HG03571 (cell line): ENCODE measurements around the gene FAM72A.
"Not testable (repeated sequence)": the region's sequence is repeated elsewhere in the genome, so short reads cannot be mapped to it uniquely, and the experiment has no call there.

Experiments
- ATAC-seq: cut with Tn5 transposase; IDR thresholded peaks from one replicate; pipeline ENCODE4 v1.9.1; 2021; ENCODE audit not compliant: unreplicated experiment

FAM72A gene

DNA sequence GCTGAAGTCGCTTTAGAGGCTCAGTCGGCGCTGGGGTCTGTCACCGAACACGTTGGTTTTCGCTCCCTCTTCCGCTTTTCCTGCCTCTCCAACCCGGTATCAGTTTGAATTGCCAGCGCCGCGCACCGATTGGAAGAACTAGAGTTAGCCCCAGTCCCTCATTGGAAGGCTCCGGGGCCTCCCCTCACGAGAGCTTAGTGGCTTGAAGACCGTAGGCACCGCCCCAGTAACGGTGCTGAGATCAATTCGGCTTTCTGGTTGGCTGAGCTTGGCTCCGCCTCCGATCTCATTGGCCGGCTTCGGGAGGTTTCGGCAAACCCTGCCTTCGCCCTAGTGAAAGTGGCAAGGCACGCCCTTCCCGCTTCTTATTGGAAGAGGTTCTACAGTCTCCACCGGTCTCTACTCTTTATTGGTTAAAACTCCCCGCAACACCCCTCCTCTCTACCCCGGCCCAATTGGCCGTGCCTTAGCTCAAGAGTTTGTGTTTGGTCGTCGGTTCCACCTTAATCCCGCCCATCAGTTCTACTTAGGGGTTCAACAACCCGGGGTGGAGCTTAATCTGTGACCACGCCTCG is at the start of gene FAM72A:
TSS of gene FAM72A (minus strand) at position 51 of the 575 bp plus-strand sequence. CDS start 814 bp downstream, outside the sequence.
- ATAC-seq = peak; percentile 86

DNA sequence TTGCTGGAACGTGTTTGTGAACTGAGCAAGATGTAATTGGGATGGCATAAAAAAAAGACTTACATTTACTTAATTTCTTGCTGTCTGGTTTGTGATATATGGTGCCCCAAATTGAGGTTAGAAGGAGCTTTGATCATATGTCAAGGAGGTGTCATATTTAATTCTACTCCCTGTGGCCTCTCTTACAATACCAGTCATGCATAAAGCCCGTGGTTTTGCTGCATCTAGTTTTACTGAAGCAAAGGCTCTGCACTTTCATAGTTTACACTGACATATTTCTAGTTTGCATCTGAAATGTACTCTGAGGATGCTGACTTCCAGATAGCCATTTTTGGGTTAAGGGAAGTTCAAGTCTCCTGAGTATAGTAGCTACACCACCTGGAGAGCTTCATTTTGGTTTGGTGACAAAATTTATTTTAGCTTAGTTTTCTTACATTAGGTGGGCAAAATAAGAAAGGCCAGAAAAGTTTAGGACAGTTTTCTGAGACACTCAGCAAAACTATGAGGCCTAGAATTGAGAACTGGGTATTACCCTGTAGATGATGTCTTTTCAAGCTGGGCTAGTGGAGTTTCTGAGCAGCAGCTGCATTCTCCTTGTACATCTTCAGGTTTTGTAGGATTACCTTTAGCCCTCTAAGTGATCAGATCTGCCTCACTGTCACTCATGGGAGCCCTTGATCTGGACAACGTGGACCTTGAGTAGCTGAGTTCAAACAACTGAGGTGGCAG is 48.5 kb upstream of the FAM72A start:
- not testable (repeated sequence) for ATAC-seq

DNA sequence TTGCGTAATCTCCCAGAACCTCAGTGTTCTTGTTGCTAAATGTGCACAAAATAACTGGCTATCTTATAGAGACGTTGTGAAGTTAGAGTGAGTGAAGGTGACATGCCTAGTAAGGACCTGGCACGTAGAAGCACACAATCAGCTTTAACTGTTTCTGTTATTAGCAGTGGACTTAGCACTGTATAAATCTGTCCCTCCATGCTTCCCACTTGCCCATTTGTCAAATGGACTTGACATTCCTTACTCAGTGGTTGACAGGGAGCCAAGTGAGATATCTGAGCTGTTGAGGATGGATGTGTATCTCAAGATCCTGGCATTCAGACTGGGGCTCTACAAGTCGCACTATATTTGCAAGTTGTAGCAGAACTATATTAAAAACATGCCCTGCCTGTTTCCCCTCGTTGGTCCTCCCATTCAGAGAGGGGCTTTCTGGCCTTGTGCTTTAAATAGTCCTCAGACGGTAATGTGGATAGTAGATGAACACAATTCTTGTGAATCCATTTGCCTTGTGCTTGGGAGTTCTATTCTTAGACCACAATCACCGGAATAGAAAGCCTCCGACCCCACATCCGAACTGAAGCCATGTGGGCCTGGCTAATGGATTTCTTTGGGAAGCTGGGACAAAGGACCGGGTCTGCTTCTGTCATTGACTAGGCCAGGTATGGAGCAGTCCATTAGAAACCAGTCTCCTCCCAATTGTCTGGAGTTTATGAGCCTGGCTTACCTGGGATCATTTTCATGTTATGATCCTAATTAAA is 43.7 kb upstream of the FAM72A start:
- not testable (repeated sequence) for ATAC-seq

DNA sequence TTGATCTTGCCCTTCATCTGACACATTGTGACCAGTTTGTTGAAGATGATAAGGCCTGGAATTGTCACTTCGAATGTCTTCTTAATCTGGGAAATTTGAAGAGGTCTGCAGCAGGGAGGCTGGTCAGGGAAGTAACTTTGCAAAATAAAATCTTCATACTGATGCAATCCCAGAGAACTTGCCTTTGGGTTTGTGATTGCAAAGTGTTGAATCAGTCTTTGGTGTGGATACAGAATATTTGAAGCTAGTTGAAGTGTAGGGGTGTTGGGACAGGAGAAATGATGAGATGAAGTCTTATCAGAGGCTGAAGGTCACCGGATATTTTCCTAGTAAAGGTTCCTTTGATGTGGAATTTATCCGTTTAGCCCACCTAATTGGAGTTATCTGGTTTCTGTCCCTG is 42.8 kb upstream of the FAM72A start:
- not testable (repeated sequence) for ATAC-seq

DNA sequence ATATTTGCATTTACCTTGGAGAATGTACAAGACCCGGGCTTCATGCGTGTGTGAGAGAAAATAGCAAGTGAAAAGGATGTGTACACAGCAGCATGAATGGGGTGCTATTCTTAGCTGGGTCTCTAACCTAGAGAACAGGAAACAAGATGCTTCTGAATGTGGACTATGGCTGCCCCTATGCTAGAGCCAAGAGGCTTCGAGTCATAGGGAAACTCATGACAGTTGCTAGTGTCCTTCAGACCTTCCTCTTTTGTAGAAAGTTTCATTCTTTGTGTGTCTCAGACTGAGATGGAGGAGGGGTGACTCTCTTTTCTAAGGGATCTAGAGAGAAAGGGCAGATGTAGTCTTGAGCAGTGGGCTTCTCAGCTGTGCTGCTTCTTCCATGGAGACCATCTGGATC is 40.7 kb upstream of the FAM72A start:
- peak; percentile 98 for ATAC-seq

DNA sequence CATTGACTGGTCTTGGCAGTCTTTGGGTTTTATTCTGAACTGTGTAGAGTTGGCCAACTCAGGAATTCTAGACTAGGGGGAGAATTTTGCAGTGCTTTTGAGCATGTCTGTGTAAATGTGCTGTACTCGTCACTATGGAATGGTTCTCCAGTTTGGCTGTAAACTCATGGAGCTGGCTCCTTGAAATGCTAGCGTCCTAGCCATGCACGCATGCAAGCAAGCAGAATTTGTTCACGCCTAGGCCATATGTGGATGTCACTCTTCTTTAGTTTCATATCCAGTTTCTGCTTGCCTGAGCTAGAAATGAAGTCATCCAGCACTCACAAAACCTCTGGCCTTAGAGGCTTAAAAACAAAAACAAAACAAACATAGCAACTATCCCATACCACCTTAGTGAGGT is 37.6 kb upstream of the FAM72A start:
- ATAC-seq = not testable (repeated sequence)

DNA sequence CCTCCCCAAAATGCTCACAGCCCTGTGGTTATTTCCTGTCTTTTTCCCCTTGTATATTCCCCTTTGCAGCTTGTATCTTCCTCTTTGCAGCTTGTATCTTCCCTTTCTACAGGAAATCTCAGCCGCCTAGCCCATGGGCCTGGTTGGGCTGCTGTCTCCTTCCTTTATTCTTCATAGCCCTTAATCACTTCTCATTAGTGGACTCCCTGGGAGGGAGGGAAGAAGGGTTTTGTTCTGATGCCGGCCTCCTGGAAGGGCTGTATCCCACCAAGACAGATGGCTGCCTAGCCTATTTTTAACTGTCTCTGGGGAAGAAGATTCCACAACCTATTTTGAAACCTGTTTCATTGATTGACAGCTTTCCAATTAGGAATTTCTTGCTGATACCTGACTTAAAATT is 32.6 kb upstream of the FAM72A start:
- ATAC-seq = not testable (repeated sequence)

DNA sequence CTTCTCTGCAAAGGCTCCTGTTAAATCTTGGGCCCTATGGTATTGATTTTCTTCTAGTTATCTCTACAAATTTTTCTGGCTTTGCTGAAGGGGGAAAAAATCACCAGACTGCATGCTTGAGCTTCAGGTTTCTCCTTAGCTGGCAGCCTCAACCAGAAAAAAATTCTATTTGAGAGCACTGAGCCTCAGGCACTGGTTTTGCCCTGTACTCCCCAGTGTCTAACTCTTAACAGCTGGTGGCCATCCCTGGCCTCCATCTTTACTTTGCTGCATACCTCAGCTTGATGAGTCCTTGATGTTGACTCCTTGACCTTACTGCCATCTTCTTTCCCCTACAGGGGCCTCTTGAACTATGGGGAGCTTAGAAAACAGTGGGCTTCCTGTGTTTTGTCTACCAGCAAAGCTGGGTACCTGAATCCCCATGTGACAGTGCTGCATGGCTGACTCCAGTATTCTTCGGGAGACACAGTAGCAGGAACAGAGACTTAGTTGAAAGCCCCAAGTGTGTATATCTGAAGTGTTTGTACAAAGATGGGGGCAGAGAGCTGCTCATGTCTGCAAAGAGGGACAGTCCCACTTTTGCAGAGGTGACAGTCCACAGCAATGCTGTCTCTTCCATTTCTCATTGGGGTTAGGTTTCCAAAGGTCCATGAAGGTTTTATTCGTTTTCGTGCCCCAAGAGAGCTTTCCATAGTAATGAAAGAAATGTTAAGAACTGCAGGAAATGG is 31.7 kb upstream of the FAM72A start:
- ATAC-seq = not testable (repeated sequence)

DNA sequence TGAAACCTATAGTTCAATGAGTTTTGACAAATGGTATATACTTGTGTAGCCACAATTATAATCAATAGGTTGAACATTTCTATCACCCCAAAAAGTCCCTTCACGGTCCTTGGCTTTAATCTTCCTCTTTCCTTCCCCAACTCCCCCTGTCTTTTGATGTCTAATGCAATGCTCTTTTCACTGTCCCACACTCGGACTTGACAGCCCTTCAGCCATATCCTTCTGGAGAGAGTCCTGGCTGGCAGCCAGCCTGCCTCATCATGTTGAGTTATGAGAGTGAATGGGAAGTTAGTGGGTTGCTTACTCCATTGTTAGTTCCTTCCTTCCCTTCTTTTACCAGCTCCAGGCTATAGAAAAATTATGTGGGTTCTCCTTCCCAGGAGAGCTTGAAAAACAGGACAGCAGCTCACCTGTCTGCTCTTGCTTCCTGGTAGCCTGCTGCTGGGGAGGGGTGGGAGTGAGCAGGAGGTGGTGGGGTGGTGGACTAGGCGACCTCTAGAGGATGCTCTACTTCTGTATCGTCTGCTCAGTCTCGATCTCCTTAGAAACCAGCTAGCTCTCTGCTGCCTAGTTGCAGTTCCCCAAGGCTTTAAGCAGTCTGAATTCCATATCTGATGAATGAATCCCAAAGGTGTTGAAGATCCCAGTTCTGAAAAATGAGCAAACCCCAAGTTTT is 30.5 kb upstream of the FAM72A start:
- ATAC-seq = not testable (repeated sequence)

DNA sequence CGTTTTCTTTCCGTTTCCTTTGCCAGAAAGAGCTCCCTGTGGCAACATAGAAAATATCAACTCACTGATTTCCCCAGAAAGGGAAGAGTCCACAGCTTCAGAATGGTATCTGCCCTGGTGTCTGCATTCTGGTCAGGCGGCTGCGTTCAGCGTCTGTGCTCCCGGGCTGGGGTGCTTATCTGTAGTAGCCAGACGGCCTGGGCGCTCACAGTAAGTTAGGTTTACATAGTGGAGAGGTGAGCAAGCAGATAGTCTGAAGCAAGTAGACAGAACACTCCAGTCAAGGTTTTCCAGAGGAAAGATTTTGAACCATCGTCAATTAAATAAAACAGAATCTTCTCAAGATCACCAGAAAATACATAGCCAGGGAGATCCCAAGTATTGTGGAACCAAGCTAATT is 29.4 kb upstream of the FAM72A start:
- ATAC-seq = not testable (repeated sequence)

DNA sequence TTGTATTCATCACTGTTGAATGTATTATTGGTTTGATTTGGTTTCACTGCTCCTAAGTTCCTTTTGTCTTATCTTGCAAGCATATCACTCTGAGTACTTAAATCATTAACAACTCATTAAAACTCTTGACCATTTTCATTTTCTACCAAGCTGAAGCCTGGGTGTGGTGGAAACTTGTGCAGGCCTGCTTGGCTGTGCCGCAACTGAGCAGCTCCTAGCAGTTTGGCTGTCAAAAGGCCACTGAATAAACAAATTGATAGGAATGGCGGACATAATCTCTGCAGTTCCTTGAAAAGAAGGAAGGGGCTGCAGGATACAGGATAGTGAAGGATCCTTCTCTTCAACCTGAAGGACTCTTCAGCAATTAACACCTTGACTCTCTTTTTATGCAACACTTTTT is 26.6 kb upstream of the FAM72A start:
- not testable (repeated sequence) for ATAC-seq

DNA sequence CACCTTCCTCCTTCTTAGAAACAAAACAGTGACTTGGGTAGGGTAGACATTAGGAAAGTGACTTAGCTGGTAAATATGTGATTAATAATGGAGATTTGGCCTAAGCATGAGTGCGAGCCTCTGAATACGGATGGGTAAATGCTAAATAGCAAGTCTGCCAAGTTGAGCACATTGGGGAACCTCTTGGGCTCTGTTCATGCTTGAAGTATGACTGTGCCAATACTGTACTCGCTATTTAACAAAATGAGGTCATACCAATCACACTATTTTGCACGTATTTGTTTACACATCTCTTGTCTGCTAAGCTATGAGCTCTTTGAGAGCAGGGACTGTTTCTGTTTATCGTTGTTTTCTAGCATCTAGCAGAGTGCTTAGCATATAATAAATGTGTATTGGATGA is 24.2 kb upstream of the FAM72A start:
- ATAC-seq = not testable (repeated sequence)

DNA sequence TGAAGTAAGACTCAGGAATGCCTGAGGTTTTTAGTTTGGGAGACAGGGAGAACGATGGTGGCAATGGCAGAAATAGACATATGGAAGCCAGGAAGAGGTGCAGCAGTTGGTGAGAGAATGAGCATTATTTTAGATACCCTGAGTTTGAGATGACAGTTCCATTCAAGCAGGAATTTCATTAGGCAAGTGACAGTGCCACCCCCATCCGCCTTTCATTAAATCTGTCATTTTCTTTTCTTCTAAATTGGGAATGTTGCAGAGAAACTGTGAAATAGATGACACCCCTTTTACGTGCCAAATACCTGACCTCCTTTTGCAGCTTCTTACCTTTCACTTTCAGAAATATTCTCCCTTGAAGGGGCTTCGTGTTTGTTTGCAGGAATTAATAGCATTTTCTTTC is 22.7 kb upstream of the FAM72A start:
- ATAC-seq = not testable (repeated sequence)

DNA sequence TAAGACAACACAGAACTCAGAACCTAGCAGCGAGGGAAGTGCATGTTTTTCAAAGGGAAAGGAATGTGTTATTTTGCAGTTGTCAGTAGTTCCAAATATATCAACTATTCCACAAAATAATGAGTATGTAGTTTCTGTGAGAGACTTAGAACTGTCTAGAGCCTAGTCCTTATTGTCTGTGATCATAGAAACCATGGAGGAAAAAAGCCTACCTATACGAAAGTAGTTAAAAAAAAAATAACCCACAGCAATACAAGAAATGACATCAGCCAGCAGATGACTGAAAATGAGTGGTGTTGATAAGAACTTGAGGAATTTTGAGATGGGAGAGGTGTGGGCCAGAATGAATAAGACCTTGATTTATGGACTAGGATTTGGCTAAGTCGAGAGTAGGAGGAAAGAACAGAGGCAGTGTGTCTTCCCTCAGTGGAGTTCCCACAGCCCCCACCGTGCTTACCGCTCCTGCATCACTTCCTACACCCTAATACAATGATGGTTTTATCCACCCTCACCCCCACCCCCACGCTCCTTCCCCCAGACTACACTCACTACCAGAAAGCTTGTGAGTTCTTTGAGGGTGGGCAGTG is 21.6 kb upstream of the FAM72A start:
- ATAC-seq = not testable (repeated sequence)

DNA sequence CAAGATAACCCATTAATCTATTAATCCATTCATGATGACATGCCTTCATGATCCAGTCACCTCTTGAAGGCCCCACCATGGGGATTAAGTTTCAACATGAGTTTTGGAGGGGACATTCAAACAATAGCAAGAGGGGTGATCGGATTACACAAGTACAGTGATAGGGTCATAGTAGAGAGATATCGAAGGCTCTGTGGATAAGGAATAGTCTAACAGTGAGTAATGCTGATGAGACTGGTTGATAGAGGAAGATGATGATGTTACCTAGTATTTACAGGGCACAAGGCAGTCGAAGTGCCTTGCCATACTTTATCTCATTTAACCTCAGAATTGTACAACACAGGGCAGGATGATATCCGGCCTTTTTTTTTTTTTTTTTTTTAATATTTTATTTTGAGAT is 18.9 kb upstream of the FAM72A start:
- ATAC-seq = not testable (repeated sequence)

DNA sequence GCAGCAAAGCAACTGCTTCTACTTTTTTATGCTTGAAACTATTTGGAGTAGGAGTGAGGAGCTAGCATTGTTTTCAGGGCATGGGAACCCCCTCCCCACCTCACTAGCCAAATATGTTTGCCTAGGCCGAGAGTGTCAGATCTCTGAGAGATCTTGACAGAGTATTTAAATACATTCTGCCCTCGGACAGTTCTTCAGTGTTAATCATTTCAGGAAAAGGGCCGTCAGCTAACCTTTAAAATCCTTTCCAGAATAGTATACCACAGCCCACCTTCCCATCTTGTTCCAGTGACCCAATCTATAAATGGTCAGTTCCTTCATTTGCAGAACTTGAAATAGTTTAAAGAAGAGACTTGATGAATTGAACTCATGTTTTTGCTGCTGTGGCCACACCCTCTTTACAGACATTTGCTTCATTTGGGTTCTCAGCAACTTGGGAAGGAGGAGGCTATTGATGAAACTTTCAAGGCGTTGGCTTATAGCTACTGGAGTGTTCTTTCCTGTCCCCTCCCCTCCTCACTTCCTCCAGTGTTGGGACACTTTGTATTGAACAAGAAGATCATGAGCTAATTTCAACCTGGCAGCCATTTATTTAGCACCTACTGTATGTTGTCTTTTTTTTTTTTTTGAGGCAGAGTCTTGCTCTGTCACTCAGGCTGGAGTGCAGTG is 17.8 kb upstream of the FAM72A start:
- not testable (repeated sequence) for ATAC-seq

DNA sequence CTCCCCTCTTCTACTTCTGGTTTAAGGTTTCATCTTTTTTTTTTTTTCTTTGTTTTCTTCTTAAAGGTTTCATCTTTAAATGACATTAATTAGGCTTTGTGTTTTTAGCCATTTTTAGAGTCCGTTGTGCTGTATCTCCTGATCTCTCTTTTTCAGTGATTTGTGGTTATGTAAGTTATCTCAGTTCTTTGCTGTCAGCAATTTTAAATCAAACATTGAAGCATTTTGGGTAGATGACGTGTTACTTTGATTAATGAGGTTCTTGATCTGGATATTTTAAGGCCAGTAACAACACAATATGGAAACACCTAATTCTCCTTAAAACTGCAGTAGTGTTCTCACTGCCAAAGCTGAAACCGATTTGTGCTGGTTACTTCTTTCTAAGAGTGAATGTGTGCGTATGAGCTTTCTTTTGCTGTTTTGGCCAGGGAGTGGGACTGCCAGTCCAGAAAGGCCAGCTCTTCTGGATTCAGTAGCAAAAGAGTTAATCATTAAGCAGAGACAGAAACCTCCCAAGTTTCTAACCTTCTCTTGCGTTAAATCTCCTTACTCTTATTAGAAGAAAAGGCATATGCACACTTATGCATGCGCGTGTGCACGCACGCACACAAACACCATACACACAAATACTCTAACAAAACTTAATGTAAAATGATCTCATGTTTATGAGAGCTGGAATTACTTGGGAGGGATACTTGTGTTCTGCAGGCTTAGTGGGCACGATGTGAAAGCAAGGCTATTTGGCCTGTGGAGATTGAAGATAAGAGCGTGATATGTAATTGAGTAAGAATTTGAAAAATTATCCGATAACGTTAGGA is 17.1 kb upstream of the FAM72A start:
- not testable (repeated sequence) for ATAC-seq

DNA sequence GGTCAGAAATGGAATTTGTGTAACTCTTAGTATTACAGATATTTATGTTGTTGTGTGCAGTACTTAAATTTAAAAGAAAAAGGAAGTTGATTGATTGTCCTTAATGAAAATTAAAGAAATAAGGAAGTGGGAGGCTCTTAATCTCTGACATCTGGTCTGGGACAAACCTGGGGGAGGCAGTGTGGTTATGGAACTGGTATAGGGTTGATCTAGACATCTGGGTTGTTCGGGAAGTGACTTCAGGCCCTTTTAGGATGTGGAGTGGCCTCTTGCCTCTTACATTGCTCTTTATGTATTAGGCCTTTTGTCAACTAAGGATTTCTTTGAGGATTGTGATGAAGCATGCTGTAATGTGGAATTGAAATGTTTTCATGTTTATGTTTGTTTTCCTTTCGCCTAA is 16.1 kb upstream of the FAM72A start:
- not testable (repeated sequence) for ATAC-seq

DNA sequence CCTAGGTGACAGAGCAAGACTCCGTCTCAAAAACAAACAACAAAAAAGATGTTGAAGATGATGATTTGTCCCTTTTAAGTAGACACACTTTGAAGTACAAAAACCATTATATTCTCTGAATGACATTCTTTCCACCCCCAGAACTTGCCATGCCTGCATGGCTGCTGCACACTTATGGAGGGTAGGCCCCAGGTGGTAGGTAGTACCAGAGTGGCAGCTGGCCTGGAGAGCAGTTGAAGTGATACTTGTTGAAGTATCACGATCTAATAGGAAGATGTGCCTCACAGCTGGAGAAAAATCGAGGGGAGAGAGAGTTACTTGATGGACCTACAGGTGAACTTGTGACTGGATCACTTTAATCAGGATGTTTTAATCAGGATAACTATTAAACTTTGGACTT is 15.6 kb upstream of the FAM72A start:
- ATAC-seq = not testable (repeated sequence)
